CD14-positive monocyte (primary cell): ENCODE data around the gene PDE9A. TPM values are rescaled to one million over a fixed set of nuclear protein-coding genes. Genes with fewer than 3 reads are reported as not detected.

ENCODE experiments used
- DNase-seq, 3 donors: peaks; one replicate each; pipeline ENCODE4 v3.0.0-alpha.2; 2011 to 2022
- H2AFZ ChIP-seq: 2 replicates; pipeline ENCODE4 v1.6.0; 2012; ENCODE audit warnings: mild to moderate bottlenecking, low read depth, low read length, inconsistent platforms; ENCODE audit not compliant: insufficient read depth, poor library complexity, severe bottlenecking
- H3K27ac ChIP-seq, 2 donors: 1 replicate in 1 of 2; 2 replicates in 1 of 2; pipeline ENCODE4 v1.5.1; 2012 to 2013; ENCODE audit warnings: low read length in 2 of 2, control low read depth in 1 of 2, inconsistent platforms in 1 of 2, low read depth in 1 of 2, mild to moderate bottlenecking in 1 of 2
- H3K27me3 ChIP-seq, 2 donors: one replicate each; pipeline versions ENCODE4 v1.6.0 to v1.6.1; 2011 to 2013; ENCODE audit warnings: low read length in 2 of 2; ENCODE audit not compliant: control insufficient read depth in 2 of 2, insufficient read depth in 2 of 2
- H3K36me3 ChIP-seq, 2 donors: replicated peaks in 1 of 2; 1 replicate in 1 of 2; 2 replicates in 1 of 2; pipeline versions ENCODE4 v1.5.1 to v1.6.1; 2012 to 2013; ENCODE audit warnings: low read length in 2 of 2, control low read depth in 1 of 2, inconsistent platforms in 1 of 2, mild to moderate bottlenecking in 1 of 2; ENCODE audit not compliant: insufficient read depth in 2 of 2, control insufficient read depth in 1 of 2
- H3K4me1 ChIP-seq, 2 donors: 1 replicate in 1 of 2; 2 replicates in 1 of 2; pipeline versions ENCODE4 v1.5.1 to v1.6.1; 2012 to 2013; ENCODE audit warnings: low read length in 2 of 2, control low read depth in 1 of 2, inconsistent platforms in 1 of 2, mild to moderate bottlenecking in 1 of 2, moderate library complexity in 1 of 2; ENCODE audit not compliant: insufficient read depth in 2 of 2, control insufficient read depth in 1 of 2
- H3K4me2 ChIP-seq: replicated peaks from 2 replicates; pipeline ENCODE3; 2012; ENCODE audit warnings: low read length, moderate library complexity, mild to moderate bottlenecking; ENCODE audit not compliant: poor library complexity, severe bottlenecking; ENCODE audit errors: extremely low read depth
- H3K4me3 ChIP-seq, 3 experiments: fragments of 200-600 bp in 1 of 3; sonication (generic) in 1 of 3; replicated peaks in 1 of 3; 1 replicate in 2 of 3; 2 replicates in 1 of 3; pipeline ENCODE4 v1.5.1; 2011 to 2013; ENCODE audit warnings: low read length in 3 of 3, mild to moderate bottlenecking in 3 of 3, control low read depth in 2 of 3, low read depth in 2 of 3, inconsistent platforms in 1 of 3, moderate library complexity in 1 of 3
- H3K79me2 ChIP-seq: 2 replicates; pipeline ENCODE4 v1.6.0; 2012; ENCODE audit warnings: mild to moderate bottlenecking, control low read depth, inconsistent platforms, low read length, moderate library complexity; ENCODE audit not compliant: insufficient read depth
- H3K9ac ChIP-seq: 2 replicates; pipeline ENCODE4 v1.6.0; 2017; ENCODE audit warnings: low read length, mild to moderate bottlenecking; ENCODE audit not compliant: insufficient read depth, poor library complexity, severe bottlenecking
- H3K9me3 ChIP-seq, 2 donors: replicated peaks in 1 of 2; 1 replicate in 1 of 2; 2 replicates in 1 of 2; pipeline versions ENCODE4 v1.5.1 to v1.6.1; 2012 to 2013; ENCODE audit warnings: low read length in 2 of 2, control low read depth in 1 of 2; ENCODE audit not compliant: control insufficient read depth in 1 of 2, insufficient read depth in 1 of 2
- H4K20me1 ChIP-seq: 2 replicates; pipeline ENCODE4 v1.6.0; 2012; ENCODE audit warnings: mild to moderate bottlenecking, low read length, control low read depth, moderate library complexity; ENCODE audit not compliant: insufficient read depth
- H3K27ac Mint-ChIP-seq, 7 donors: one replicate each; pipeline ENCODE4 v1.8.0; 2020; ENCODE audit warnings: mild to moderate bottlenecking in 7 of 7, mixed read lengths in 7 of 7, moderate library complexity in 6 of 7, inconsistent platforms in 2 of 7
- H3K27me3 Mint-ChIP-seq, 3 donors: one replicate each; pipeline ENCODE4 v1.8.0; 2021 to 2022; ENCODE audit warnings: low read depth in 3 of 3, mild to moderate bottlenecking in 3 of 3, mixed read lengths in 3 of 3, moderate library complexity in 3 of 3, inconsistent platforms in 1 of 3
- H3K36me3 Mint-ChIP-seq, 2 donors: one replicate each; pipeline ENCODE4 v1.8.0; 2020; ENCODE audit warnings: mixed read lengths in 2 of 2, inconsistent platforms in 1 of 2, mild to moderate bottlenecking in 1 of 2
- H3K4me1 Mint-ChIP-seq: one replicate; pipeline ENCODE4 v1.8.0; 2020; ENCODE audit warnings: mild to moderate bottlenecking, mixed read lengths
- H3K4me3 Mint-ChIP-seq, 2 donors: one replicate each; pipeline ENCODE4 v1.8.0; 2020; ENCODE audit warnings: mild to moderate bottlenecking in 2 of 2, mixed read lengths in 2 of 2, moderate library complexity in 1 of 2
- H3K9me3 Mint-ChIP-seq, 7 donors: one replicate each; pipeline ENCODE4 v1.8.0; 2020 to 2022; ENCODE audit warnings: mixed read lengths in 7 of 7, mild to moderate bottlenecking in 6 of 7, moderate library complexity in 6 of 7, inconsistent platforms in 2 of 7
- CTCF ChIP-seq: fragments of 200-600 bp; IDR thresholded peaks from one replicate; pipeline ENCODE4 v1.8.0; 2022; ENCODE audit warnings: antibody characterized with exemption, mild to moderate bottlenecking
- WGBS: methylation state at CpG from one replicate; pipeline ENCODE4 v1.1.5; 2013; ENCODE audit warnings: missing lambda C conversion rate; ENCODE audit not compliant: insufficient coverage; 5-methylcytosine and 5-hydroxymethylcytosine counted together
- intact Hi-C, 2 donors: fragments of 100-400 bp; cut with micrococcal nuclease; formaldehyde crosslinking; loops; one replicate each; pipeline versions ENCODE4 v1.15.0 to v1.15.1; 2023
- polyA plus RNA-seq, 3 donors: library from polyadenylated mRNA; depleted of rRNA in 1 of 3; unstranded in 2 of 3; stranded (reverse) in 1 of 3; fragments of 300-500 nt in 2 of 3; fragments of >200 nt in 1 of 3; fragmentation: Illumina TruSeq in 2 of 3; gene quantifications; 1 replicate in 2 of 3; 2 replicates in 1 of 3; pipeline ENCODE4 v1.2.3, GENCODE V29; 2012 to 2021

The PDE9A gene
- polyA plus RNA-seq, 3 donors, result 0.05 to 0.52 TPM; not detected in 1

GRCh38 chr21:42616941-42617340 is 36.5 kb upstream of the PDE9A start:
- H3K9ac ChIP-seq, result no peak overlapping the region
- Mint-ChIP-seq H3K4me3 (no peak overlapping the region), H3K27ac (no peak overlapping the region), H3K27me3 (peaks cover 0 to 4% (median 3%) of the 10 kb centered on the region in 3 donors), H3K36me3 (no peaks in the 10 kb centered on the region), H3K4me1 (no peaks in the 10 kb centered on the region), H3K9me3 (peaks cover 0 to 8% (median 2%) of the 10 kb centered on the region in 7 donors)
- peak overlapping the region; percentile 44 for H3K4me2 ChIP-seq
- no peaks in the 10 kb centered on the region for H3K36me3 ChIP-seq
- peaks cover 0 to 6% of the 10 kb centered on the region in 2 donors for H3K27me3 ChIP-seq
- TF ChIP-seq CTCF, result no peak
- intact Hi-C loops, result no loop called here
- peaks cover 0 to 3% of the 10 kb centered on the region in 2 donors for H3K9me3 ChIP-seq
- 94% methylated on average over 19 of the region's 21 CpGs for WGBS
- H2AFZ ChIP-seq, result no peak overlapping the region
- no peaks in the 10 kb centered on the region for H4K20me1 ChIP-seq
- no peak for DNase-seq
- no peak overlapping the region for H3K27ac ChIP-seq
- H3K79me2 ChIP-seq, result no peaks in the 10 kb centered on the region
- H3K4me3 ChIP-seq, result no peak overlapping the region
- peaks cover 5 to 6% of the 10 kb centered on the region in 2 donors for H3K4me1 ChIP-seq

GRCh38 chr21:42617486-42617885 is 35.9 kb upstream of the PDE9A start:
- Histone ChIP-seq H3K79me2 (no peaks in the 10 kb centered on the region), H4K20me1 (no peaks in the 10 kb centered on the region), H3K9me3 (peaks cover 0 to 3% of the 10 kb centered on the region in 2 donors), H3K27me3 (peaks cover 0 to 6% of the 10 kb centered on the region in 2 donors), H3K36me3 (no peaks in the 10 kb centered on the region), H2AFZ (no peak overlapping the region), H3K4me1 (peaks cover 5 to 6% of the 10 kb centered on the region in 2 donors), H3K4me2 (no peak overlapping the region), H3K4me3 (no peak overlapping the region), H3K27ac (no peak overlapping the region), H3K9ac (no peak overlapping the region)
- Mint-ChIP-seq H3K27ac (no peak overlapping the region), H3K4me3 (no peak overlapping the region), H3K4me1 (no peaks in the 10 kb centered on the region), H3K9me3 (peaks cover 0 to 4% (median 2%) of the 10 kb centered on the region in 7 donors), H3K27me3 (peaks cover 0 to 4% (median 3%) of the 10 kb centered on the region in 3 donors), H3K36me3 (no peaks in the 10 kb centered on the region)
- no peak for DNase-seq
- no peak for TF ChIP-seq CTCF
- intact Hi-C loops, result no loop called here
- WGBS, result 96% methylated on average over 16 of the region's 23 CpGs
